GM23338 (cell line): ENCODE measurements around the gene RPS6KA4.

Experiments used
- CREB1 ChIP-seq: fragments of 250-450 bp; sonication (Bioruptor Pico); IDR thresholded peaks from 2 replicates; pipeline ENCODE4 v1.5.0; 2020; ENCODE audit warnings: low read depth, mild to moderate bottlenecking, moderate library complexity
- EZH2 ChIP-seq: fragments of 200-600 bp; sonication (generic); IDR thresholded peaks from one replicate; pipeline ENCODE4 v1.8.0; 2017; ENCODE audit warnings: antibody characterized with exemption, mild to moderate bottlenecking, low read depth; ENCODE audit not compliant: unreplicated experiment
- EZH2phosphoT487 ChIP-seq: fragments of 200-600 bp; sonication (generic); IDR thresholded peaks from one replicate; pipeline ENCODE4 v1.8.1; 2018; ENCODE audit warnings: antibody characterized with exemption; ENCODE audit not compliant: unreplicated experiment
- JUNB ChIP-seq: IDR thresholded peaks from one replicate; pipeline ENCODE4 v1.6.1; 2016; ENCODE audit warnings: antibody characterized with exemption; ENCODE audit not compliant: unreplicated experiment
- ZNF331 ChIP-seq: fragments of 250-450 bp; sonication (Bioruptor Pico); IDR thresholded peaks from 2 replicates; pipeline ENCODE4 v1.5.0; 2020; ENCODE audit warnings: low read depth, mild to moderate bottlenecking, moderate library complexity
- TF ChIP-seq, protein P1 (sequence below), 2 experiments: fragments of 200-600 bp in 1 of 2; sonication (generic) in 1 of 2; conservative IDR thresholded peaks; 2 replicates each; pipeline versions ENCODE4 v1.5.1 to v1.6.1; 2016 to 2017; ENCODE audit warnings: antibody characterized with exemption in 2 of 2, low read depth in 2 of 2, mild to moderate bottlenecking in 2 of 2, moderate library complexity in 1 of 2
- TF ChIP-seq, protein P2 (sequence below): IDR thresholded peaks from one replicate; pipeline ENCODE4 v1.6.1; 2018; ENCODE audit warnings: antibody characterized with exemption; ENCODE audit not compliant: unreplicated experiment

DNA sequence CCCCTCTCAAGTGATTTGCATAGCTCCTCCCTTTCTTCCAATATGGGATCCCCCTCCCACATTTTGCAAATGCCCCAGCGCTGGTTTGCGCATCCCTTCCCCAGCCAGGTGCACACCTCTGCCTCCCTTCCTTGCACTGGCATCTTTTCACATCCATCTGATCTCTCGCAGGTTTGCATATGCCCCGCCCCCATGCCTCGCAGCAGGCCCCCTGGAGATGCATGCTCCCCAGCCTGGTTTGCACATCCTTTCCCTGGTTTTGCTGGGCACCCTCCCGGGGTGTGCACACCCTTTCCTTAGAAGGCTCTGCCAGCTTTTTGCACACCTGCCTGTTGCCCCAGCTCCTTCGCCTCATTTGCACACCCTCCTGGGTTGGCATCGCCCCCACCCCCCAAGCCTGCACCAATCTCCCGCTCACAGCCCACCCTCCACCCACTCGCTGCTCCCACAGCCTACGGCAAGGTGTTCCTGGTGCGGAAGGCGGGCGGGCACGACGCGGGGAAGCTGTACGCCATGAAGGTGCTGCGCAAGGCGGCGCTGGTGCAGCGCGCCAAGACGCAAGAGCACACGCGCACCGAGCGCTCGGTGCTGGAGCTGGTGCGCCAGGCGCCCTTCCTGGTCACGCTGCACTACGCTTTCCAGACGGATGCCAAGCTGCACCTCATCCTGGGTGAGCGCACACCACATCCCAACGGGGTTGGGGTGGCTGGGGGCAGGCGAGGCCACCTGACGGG lies 917 bp downstream of the RPS6KA4 start:
- TF ChIP-seq, protein P1, sequence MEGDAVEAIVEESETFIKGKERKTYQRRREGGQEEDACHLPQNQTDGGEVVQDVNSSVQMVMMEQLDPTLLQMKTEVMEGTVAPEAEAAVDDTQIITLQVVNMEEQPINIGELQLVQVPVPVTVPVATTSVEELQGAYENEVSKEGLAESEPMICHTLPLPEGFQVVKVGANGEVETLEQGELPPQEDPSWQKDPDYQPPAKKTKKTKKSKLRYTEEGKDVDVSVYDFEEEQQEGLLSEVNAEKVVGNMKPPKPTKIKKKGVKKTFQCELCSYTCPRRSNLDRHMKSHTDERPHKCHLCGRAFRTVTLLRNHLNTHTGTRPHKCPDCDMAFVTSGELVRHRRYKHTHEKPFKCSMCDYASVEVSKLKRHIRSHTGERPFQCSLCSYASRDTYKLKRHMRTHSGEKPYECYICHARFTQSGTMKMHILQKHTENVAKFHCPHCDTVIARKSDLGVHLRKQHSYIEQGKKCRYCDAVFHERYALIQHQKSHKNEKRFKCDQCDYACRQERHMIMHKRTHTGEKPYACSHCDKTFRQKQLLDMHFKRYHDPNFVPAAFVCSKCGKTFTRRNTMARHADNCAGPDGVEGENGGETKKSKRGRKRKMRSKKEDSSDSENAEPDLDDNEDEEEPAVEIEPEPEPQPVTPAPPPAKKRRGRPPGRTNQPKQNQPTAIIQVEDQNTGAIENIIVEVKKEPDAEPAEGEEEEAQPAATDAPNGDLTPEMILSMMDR (conservative IDR thresholded peaks at IDR 0.05; ENCODE audit: low read depth in 2 of 2) = peak; percentile 14 to 68; a peak in 3 of 4 replicates
- TF ChIP-seq CREB1 (no peak), EZH2phosphoT487 (no peak), JUNB (no peak), EZH2 (no peak), ZNF331 (CRISPR knock-in tag) (no peak)
- TF ChIP-seq, protein P2, sequence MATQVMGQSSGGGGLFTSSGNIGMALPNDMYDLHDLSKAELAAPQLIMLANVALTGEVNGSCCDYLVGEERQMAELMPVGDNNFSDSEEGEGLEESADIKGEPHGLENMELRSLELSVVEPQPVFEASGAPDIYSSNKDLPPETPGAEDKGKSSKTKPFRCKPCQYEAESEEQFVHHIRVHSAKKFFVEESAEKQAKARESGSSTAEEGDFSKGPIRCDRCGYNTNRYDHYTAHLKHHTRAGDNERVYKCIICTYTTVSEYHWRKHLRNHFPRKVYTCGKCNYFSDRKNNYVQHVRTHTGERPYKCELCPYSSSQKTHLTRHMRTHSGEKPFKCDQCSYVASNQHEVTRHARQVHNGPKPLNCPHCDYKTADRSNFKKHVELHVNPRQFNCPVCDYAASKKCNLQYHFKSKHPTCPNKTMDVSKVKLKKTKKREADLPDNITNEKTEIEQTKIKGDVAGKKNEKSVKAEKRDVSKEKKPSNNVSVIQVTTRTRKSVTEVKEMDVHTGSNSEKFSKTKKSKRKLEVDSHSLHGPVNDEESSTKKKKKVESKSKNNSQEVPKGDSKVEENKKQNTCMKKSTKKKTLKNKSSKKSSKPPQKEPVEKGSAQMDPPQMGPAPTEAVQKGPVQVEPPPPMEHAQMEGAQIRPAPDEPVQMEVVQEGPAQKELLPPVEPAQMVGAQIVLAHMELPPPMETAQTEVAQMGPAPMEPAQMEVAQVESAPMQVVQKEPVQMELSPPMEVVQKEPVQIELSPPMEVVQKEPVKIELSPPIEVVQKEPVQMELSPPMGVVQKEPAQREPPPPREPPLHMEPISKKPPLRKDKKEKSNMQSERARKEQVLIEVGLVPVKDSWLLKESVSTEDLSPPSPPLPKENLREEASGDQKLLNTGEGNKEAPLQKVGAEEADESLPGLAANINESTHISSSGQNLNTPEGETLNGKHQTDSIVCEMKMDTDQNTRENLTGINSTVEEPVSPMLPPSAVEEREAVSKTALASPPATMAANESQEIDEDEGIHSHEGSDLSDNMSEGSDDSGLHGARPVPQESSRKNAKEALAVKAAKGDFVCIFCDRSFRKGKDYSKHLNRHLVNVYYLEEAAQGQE = no peak
